Measurements from ENCODE around the gene MEIS1. TPM values are rescaled to one million over a fixed set of nuclear protein-coding genes. Genes with fewer than 3 reads are reported as not detected.

Gene MEIS1
- total and polyA plus RNA-seq, 2 donors (not counting 1 experiment from before 2014, with no cell fraction given), result 0.03 TPM; not detected in 1

GRCh38 chr2:66445925-66446871 lies 11.3 kb downstream of the MEIS1 start:
- POLR2A ChIA-PET, result no interaction called here
- peaks cover 51% of the 10 kb centered on the region for H3K27me3 Mint-ChIP-seq
- no peak overlapping the region for H3K4me2 ChIP-seq (replicated peaks; ENCODE audit: low read depth, low read length, poor library complexity, severe bottlenecking)

More at GRCh38 chr2:66445925-66446871, 11.3 kb downstream of the MEIS1 start:
- H3K79me2 ChIP-seq (ENCODE audit: control insufficient read depth, insufficient read depth, low read length), result no peaks in the 10 kb centered on the region
- H3K9ac ChIP-seq (ENCODE audit: low read length), result no peak overlapping the region
- H3K36me3 ChIP-seq (replicated peaks in 1 of 2; ENCODE audit: control extremely low read depth in 1 of 2, control insufficient read depth in 1 of 2, extremely low read depth in 1 of 2, insufficient read depth in 2 of 2, low read length in 1 of 2), result no peaks in the 10 kb centered on the region
- H3K4me1 ChIP-seq (ENCODE audit: control insufficient read depth in 2 of 2, insufficient read depth in 2 of 2, low read length in 2 of 2), result peaks cover 3 to 11% of the 10 kb centered on the region in 2 donors
- ATAC-seq (ENCODE audit: low read depth), result no peak
- WGBS (ENCODE audit: insufficient coverage), result 11% methylated on average over 58 of the region's 66 CpGs
- no peaks in the 10 kb centered on the region for H3K9me3 Mint-ChIP-seq (ENCODE audit: insufficient read depth)
- peaks cover under 1% of the 10 kb centered on the region for H3K4me1 Mint-ChIP-seq
- peaks cover 0 to 18% (median 0%) of the 10 kb centered on the region in 3 donors for H3K9me3 ChIP-seq (ENCODE audit: control extremely low read depth in 1 of 3, control insufficient read depth in 2 of 3, insufficient read depth in 1 of 3, low read length in 2 of 3)
- intact Hi-C loops (cut with micrococcal nuclease), result no loop called here
- TF ChIP-seq CTCF (IDR thresholded peaks at IDR 0.05), result no peak
- TF ChIP-seq EZH2 (IDR thresholded peaks at IDR 0.05; ENCODE audit: borderline replicate concordance, insufficient read depth, low read depth, low read length, poor library complexity, severe bottlenecking), result no peak
- CTCF ChIA-PET, result no interaction called here
- H3K4me3 ChIP-seq (ENCODE audit: control extremely low read depth in 1 of 5, extremely low read depth in 1 of 5, insufficient read depth in 1 of 5, low read depth in 2 of 5, low read length in 4 of 5), result no peak overlapping the region
- H3K27ac ChIP-seq (ENCODE audit: low read length in 2 of 2), result no peak overlapping the region
- no peak overlapping the region for H3K27ac Mint-ChIP-seq
- no peak for DNase-seq
- no peak overlapping the region for H2AFZ ChIP-seq (ENCODE audit: insufficient read depth, low read depth, low read length, poor library complexity, severe bottlenecking)
- H3K4me3 Mint-ChIP-seq, result no peak overlapping the region
- H3K27me3 ChIP-seq (replicated peaks in 1 of 4; ENCODE audit: control extremely low read depth in 1 of 4, control insufficient read depth in 3 of 4, insufficient read depth in 4 of 4, low read length in 3 of 4), result peaks cover 0 to 49% (median 27%) of the 10 kb centered on the region in 4 experiments
- no peaks in the 10 kb centered on the region for H4K20me1 ChIP-seq (ENCODE audit: control insufficient read depth, insufficient read depth, low read length, poor library complexity, severe bottlenecking)

All from B cell (primary cell).